Ishikawa (cell line): ENCODE results near the gene C20orf202.
A peak's percentile ranks its signal among the peaks of the same experiment; 100 is the strongest.

Experiments used
- CEBPB ChIP-seq: IDR thresholded peaks from 2 replicates; pipeline ENCODE4 v1.6.1; 2012
- CREB1 ChIP-seq: IDR thresholded peaks from 2 replicates; pipeline ENCODE4 v1.6.1; 2012; ENCODE audit warnings: low read depth
- EGR1 ChIP-seq: IDR thresholded peaks from 2 replicates; pipeline ENCODE4 v1.6.1; 2012
- EP300 ChIP-seq: IDR thresholded peaks from 2 replicates; pipeline ENCODE4 v1.6.1; 2012; ENCODE audit warnings: borderline replicate concordance
- FOXM1 ChIP-seq: IDR thresholded peaks from 2 replicates; pipeline ENCODE4 v1.6.1; 2012; ENCODE audit warnings: low read depth, borderline replicate concordance
- MAX ChIP-seq: IDR thresholded peaks from 2 replicates; pipeline ENCODE4 v1.6.1; 2012
- NFIC ChIP-seq: IDR thresholded peaks from 2 replicates; pipeline ENCODE4 v1.6.1; 2012
- RAD21 ChIP-seq: IDR thresholded peaks from 2 replicates; pipeline ENCODE4 v1.6.1; 2012; ENCODE audit warnings: low read depth
- REST ChIP-seq: IDR thresholded peaks from 2 replicates; pipeline ENCODE4 v1.6.1; 2012; ENCODE audit warnings: low read depth, mild to moderate bottlenecking
- TAF1 ChIP-seq: IDR thresholded peaks from 2 replicates; pipeline ENCODE4 v1.6.1; 2012; ENCODE audit warnings: low read depth, mild to moderate bottlenecking
- TCF12 ChIP-seq: IDR thresholded peaks from 2 replicates; pipeline ENCODE4 v1.6.1; 2012; ENCODE audit warnings: low read depth
- TEAD4 ChIP-seq: IDR thresholded peaks from 2 replicates; pipeline ENCODE4 v1.6.1; 2012
- USF1 ChIP-seq: IDR thresholded peaks from 2 replicates; pipeline ENCODE4 v1.6.1; 2012
- YY1 ChIP-seq: IDR thresholded peaks from 2 replicates; pipeline ENCODE4 v1.6.1; 2012; ENCODE audit warnings: low read depth
- ZBTB7A ChIP-seq: IDR thresholded peaks from 2 replicates; pipeline ENCODE4 v1.6.1; 2012; ENCODE audit warnings: low read depth

C20orf202 gene

GRCh38 chr20:1165941-1166340, 37.3 kb upstream of the C20orf202 start:
- no peak for TF ChIP-seq NFIC
- no peak for TF ChIP-seq TCF12
- no peak for TF ChIP-seq EP300
- TF ChIP-seq MAX = no peak
- TF ChIP-seq USF1 = no peak
- no peak for TF ChIP-seq TEAD4
- no peak for TF ChIP-seq FOXM1

GRCh38 chr20:1166948-1167720, 36.1 kb upstream of the C20orf202 start:
- TF ChIP-seq TEAD4 (no peak), TCF12 (no peak), USF1 (no peak), EP300 (no peak), MAX (no peak), CREB1 (no peak), YY1 (no peak), RAD21 (no peak), NFIC (no peak), CEBPB (no peak), TAF1 (no peak), REST (no peak), EGR1 (no peak), FOXM1 (no peak), ZBTB7A (no peak)

- no peak for TF ChIP-seq MAX
- TF ChIP-seq EP300 = no peak
- no peak for TF ChIP-seq FOXM1
- no peak for TF ChIP-seq CREB1
- no peak for TF ChIP-seq NFIC
- TF ChIP-seq TCF12 = no peak
- TF ChIP-seq TEAD4 = no peak
- no peak for TF ChIP-seq YY1
- TF ChIP-seq ZBTB7A = no peak
- TF ChIP-seq REST = no peak
- TF ChIP-seq TAF1 = no peak
- TF ChIP-seq CEBPB = no peak
- no peak for TF ChIP-seq USF1
- no peak for TF ChIP-seq RAD21
- TF ChIP-seq EGR1 = no peak
Observed at GRCh38 chr20:1169224-1169623, 34.0 kb upstream of the C20orf202 start.

- no peak for TF ChIP-seq YY1
- peak; percentile 95 for TF ChIP-seq REST
Observed at GRCh38 chr20:1171461-1172093, 31.7 kb upstream of the C20orf202 start.
